VCaP (cell line): Measurements from ENCODE around the gene RNPEPL1.
"Not testable (repeated sequence)": the region's sequence is repeated elsewhere in the genome, so short reads cannot be mapped to it uniquely, and the experiment has no call there.

Experiments
- H3K27ac ChIP-seq: fragments of 450-650 bp; 2 replicates; pipeline ENCODE4 v1.5.1; 2017
- CTCF ChIP-seq: fragments of 450-650 bp; conservative IDR thresholded peaks from 2 replicates; pipeline ENCODE4 v1.5.1; 2017; ENCODE audit warnings: mild to moderate bottlenecking, moderate library complexity

Gene RNPEPL1

GRCh38 chr2:240557808-240558207 lies 10.5 kb upstream of the RNPEPL1 start, which contains the start of gene ANKMY1:
TSS of gene ANKMY1 (minus strand) at chr2:240557988. CDS start at chr2:240557335, 653 bp downstream.
- no peak for TF ChIP-seq CTCF
- H3K27ac ChIP-seq, result no peak within 1 kb of the TSS

GRCh38 chr2:240558236-240558761 lies 10.0 kb upstream of the RNPEPL1 start:
- no peak overlapping the region for H3K27ac ChIP-seq
- TF ChIP-seq CTCF, result no peak

GRCh38 chr2:240559286-240559685 lies 9.0 kb upstream of the RNPEPL1 start:
- no peak for TF ChIP-seq CTCF
- no peak overlapping the region for H3K27ac ChIP-seq

GRCh38 chr2:240560084-240560479 lies 8.2 kb upstream of the RNPEPL1 start, which contains the start of gene DUSP28:
TSS of gene DUSP28 (plus strand) at chr2:240560357. CDS start at chr2:240560685, 328 bp downstream.
- H3K27ac ChIP-seq, result peak within 1 kb of the TSS; percentile 98
- TF ChIP-seq CTCF, result no peak

- TF ChIP-seq CTCF, result peak; percentile 21
- peak overlapping the region; percentile 98 for H3K27ac ChIP-seq
Observed at GRCh38 chr2:240560480-240561324, 7.6 kb upstream of the RNPEPL1 start.

GRCh38 chr2:240561325-240561971 lies 6.8 kb upstream of the RNPEPL1 start:
- H3K27ac ChIP-seq, result peak overlapping the region; percentile 98
- no peak for TF ChIP-seq CTCF

GRCh38 chr2:240563231-240563630 lies 5.1 kb upstream of the RNPEPL1 start:
- H3K27ac ChIP-seq, result not testable (repeated sequence)
